Activated CD4-positive, alpha-beta memory T cell treated with anti-CD3 and anti-CD28 coated beads, Interleukin-2, amount 10 ng/mL, durations not matched to agents 7 days and 5 days (primary cell): ENCODE measurements around the gene ARHGAP40. TPM values are rescaled to one million over a fixed set of nuclear protein-coding genes. Genes with fewer than 3 reads are reported as not detected.
A peak's percentile ranks its signal among the peaks of the same experiment; 100 is the strongest.

ENCODE experiments used
- CTCF ChIA-PET: fragments of 350-600 bp; sonication (Branson Sonifier 250); formaldehyde crosslinking; loops from one replicate; lab custom pipeline; 2021; ENCODE audit warnings: antibody characterized with exemption, inconsistent platforms; lab: Charles Lee
- POLR2A ChIA-PET: fragments of 350-600 bp; sonication (Branson Sonifier 250); formaldehyde crosslinking; loops from one replicate; lab custom pipeline; 2021; ENCODE audit warnings: antibody characterized with exemption; lab: Charles Lee
- DNase-seq: peaks from one replicate; pipeline ENCODE4 v3.0.0-alpha.2; 2020
- H3K27ac Mint-ChIP-seq: one replicate; pipeline ENCODE4 v1.8.0; 2021; ENCODE audit warnings: mild to moderate bottlenecking, mixed read lengths
- H3K27me3 Mint-ChIP-seq: one replicate; pipeline ENCODE4 v1.8.0; 2021; ENCODE audit warnings: mixed read lengths
- H3K36me3 Mint-ChIP-seq: one replicate; pipeline ENCODE4 v1.8.0; 2021; ENCODE audit warnings: low read depth, mixed read lengths
- H3K4me1 Mint-ChIP-seq: one replicate; pipeline ENCODE4 v1.8.0; 2021; ENCODE audit warnings: mixed read lengths
- H3K4me3 Mint-ChIP-seq: one replicate; pipeline ENCODE4 v1.8.0; 2021; ENCODE audit warnings: mild to moderate bottlenecking, mixed read lengths
- H3K9me3 Mint-ChIP-seq: one replicate; pipeline ENCODE4 v1.8.0; 2021; ENCODE audit warnings: mixed read lengths
- total RNA-seq, 2 experiments: library from RNA; stranded (reverse); gene quantifications; one replicate each; pipeline ENCODE4 v1.2.3, GENCODE V29; 2021

Gene ARHGAP40
- total RNA-seq, 2 experiments from 2014 or later = not detected

GRCh38 chr20:38630727-38631126 lies 29.1 kb downstream of the ARHGAP40 start:
- Mint-ChIP-seq H3K27me3 (peaks cover 8% of the 10 kb centered on the region), H3K9me3 (no peaks in the 10 kb centered on the region), H3K4me3 (no peak overlapping the region), H3K36me3 (no peaks in the 10 kb centered on the region), H3K4me1 (no peaks in the 10 kb centered on the region), H3K27ac (no peak overlapping the region)
- ChIA-PET POLR2A (interaction anchor here (0.9 kb wide), 1 partner anchor 185 kb away, joined by 3 read pairs; no protein-coding TSS in a partner anchor), CTCF (interaction anchor here (0.7 kb wide), 1 partner anchor 391 kb away, joined by 4 read pairs; no protein-coding TSS in a partner anchor)
- no peak for DNase-seq

GRCh38 chr20:38631155-38632022 lies 29.8 kb downstream of the ARHGAP40 start:
- H3K9me3 Mint-ChIP-seq = no peaks in the 10 kb centered on the region
- H3K27me3 Mint-ChIP-seq = peaks cover 11% of the 10 kb centered on the region

GRCh38 chr20:38633577-38634093 lies 32.0 kb downstream of the ARHGAP40 start:
- Mint-ChIP-seq H3K36me3 (no peaks in the 10 kb centered on the region), H3K4me3 (no peak overlapping the region), H3K27me3 (peaks cover 15% of the 10 kb centered on the region), H3K4me1 (no peaks in the 10 kb centered on the region), H3K9me3 (no peaks in the 10 kb centered on the region), H3K27ac (no peak overlapping the region)
- CTCF ChIA-PET = interaction anchor here (0.9 to 1.9 kb wide), 6 partner anchors 9 to 118 kb away, joined by 3 to 7 read pairs (median 4); no protein-coding TSS in a partner anchor
- peak; percentile 57 for DNase-seq
- POLR2A ChIA-PET = no interaction called here

More at GRCh38 chr20:38631155-38632022, 29.8 kb downstream of the ARHGAP40 start:
- no peaks in the 10 kb centered on the region for H3K36me3 Mint-ChIP-seq
- ChIA-PET CTCF (interaction anchor here (0.7 kb wide), 2 partner anchors 10 to 390 kb away, joined by 3 to 4 read pairs; no protein-coding TSS in a partner anchor), POLR2A (interaction anchor here (0.9 kb wide), 1 partner anchor 185 kb away, joined by 3 read pairs; no protein-coding TSS in a partner anchor)
- H3K4me1 Mint-ChIP-seq = no peaks in the 10 kb centered on the region
- H3K27ac Mint-ChIP-seq = no peak overlapping the region
- H3K4me3 Mint-ChIP-seq = no peak overlapping the region
- no peak for DNase-seq

GRCh38 chr20:38635721-38636288 lies 34.2 kb downstream of the ARHGAP40 start:
- Mint-ChIP-seq H3K9me3 (no peaks in the 10 kb centered on the region), H3K4me1 (no peaks in the 10 kb centered on the region), H3K36me3 (no peaks in the 10 kb centered on the region), H3K27ac (no peak overlapping the region), H3K27me3 (peaks cover 22% of the 10 kb centered on the region), H3K4me3 (no peak overlapping the region)
- ChIA-PET POLR2A (no interaction called here), CTCF (interaction anchor here (0.6 kb wide), 1 partner anchor 97 kb away, joined by 3 read pairs; no protein-coding TSS in a partner anchor)
- DNase-seq = no peak

- POLR2A ChIA-PET = no interaction called here
- no peaks in the 10 kb centered on the region for H3K36me3 Mint-ChIP-seq
- no peak overlapping the region for H3K4me3 Mint-ChIP-seq
- CTCF ChIA-PET = interaction anchor here (0.5 kb wide), 1 partner anchor 9 kb away, joined by 3 read pairs; no protein-coding TSS in a partner anchor
- H3K4me1 Mint-ChIP-seq = no peaks in the 10 kb centered on the region
- H3K27me3 Mint-ChIP-seq = peaks cover 45% of the 10 kb centered on the region
- no peaks in the 10 kb centered on the region for H3K9me3 Mint-ChIP-seq
- no peak for DNase-seq
- H3K27ac Mint-ChIP-seq = no peak overlapping the region
Observed at GRCh38 chr20:38640521-38640920, 38.9 kb downstream of the ARHGAP40 start.

GRCh38 chr20:38642498-38642897 lies 40.9 kb downstream of the ARHGAP40 start:
- POLR2A ChIA-PET = interaction anchor here (0.7 kb wide), 1 partner anchor 115 kb away, joined by 3 read pairs; no protein-coding TSS in a partner anchor
- Mint-ChIP-seq H3K9me3 (no peaks in the 10 kb centered on the region), H3K27me3 (peaks cover 52% of the 10 kb centered on the region), H3K36me3 (no peaks in the 10 kb centered on the region), H3K4me1 (peaks cover 7% of the 10 kb centered on the region), H3K4me3 (no peak overlapping the region), H3K27ac (no peak overlapping the region)
- CTCF ChIA-PET = interaction anchor here (0.8 to 1.2 kb wide), 2 partner anchors 9 to 83 kb away, joined by 3 to 4 read pairs; no protein-coding TSS in a partner anchor
- DNase-seq = no peak

GRCh38 chr20:38644588-38645260 lies 43.1 kb downstream of the ARHGAP40 start:
- H3K9me3 Mint-ChIP-seq = no peaks in the 10 kb centered on the region
- DNase-seq = no peak
- no peak overlapping the region for H3K4me3 Mint-ChIP-seq
- H3K4me1 Mint-ChIP-seq = peaks cover 7% of the 10 kb centered on the region
- no peaks in the 10 kb centered on the region for H3K36me3 Mint-ChIP-seq
- no peak overlapping the region for H3K27ac Mint-ChIP-seq
- peaks cover 60% of the 10 kb centered on the region for H3K27me3 Mint-ChIP-seq
- ChIA-PET POLR2A (no interaction called here), CTCF (interaction anchor here (1.0 to 2.5 kb wide), 4 partner anchors 12 to 404 kb away, joined by 3 to 11 read pairs (median 4); no protein-coding TSS in a partner anchor)

GRCh38 chr20:38645351-38645750 lies 43.7 kb downstream of the ARHGAP40 start:
- CTCF ChIA-PET = interaction anchor here (0.9 to 2.5 kb wide), 5 partner anchors 12 to 403 kb away, joined by 3 to 11 read pairs (median 3); no protein-coding TSS in a partner anchor
- POLR2A ChIA-PET = no interaction called here

GRCh38 chr20:38645980-38646858 lies 44.6 kb downstream of the ARHGAP40 start:
- Mint-ChIP-seq H3K9me3 (no peaks in the 10 kb centered on the region), H3K27me3 (peaks cover 57% of the 10 kb centered on the region), H3K4me3 (peak overlapping the region; percentile 67), H3K27ac (no peak overlapping the region), H3K36me3 (no peaks in the 10 kb centered on the region), H3K4me1 (peaks cover 7% of the 10 kb centered on the region)
- DNase-seq = peak; percentile 92
- ChIA-PET POLR2A (no interaction called here), CTCF (interaction anchor here (0.6 to 2.5 kb wide), 7 partner anchors 104 to 402 kb away, joined by 3 to 11 read pairs (median 4); partner anchors contain the start of gene DHX35)

More at GRCh38 chr20:38645351-38645750, 43.7 kb downstream of the ARHGAP40 start:
- DNase-seq = no peak
- Mint-ChIP-seq H3K4me3 (no peak overlapping the region), H3K27me3 (peaks cover 60% of the 10 kb centered on the region), H3K27ac (no peak overlapping the region), H3K36me3 (no peaks in the 10 kb centered on the region), H3K9me3 (no peaks in the 10 kb centered on the region), H3K4me1 (peaks cover 7% of the 10 kb centered on the region)

- H3K27ac Mint-ChIP-seq = no peak overlapping the region
- POLR2A ChIA-PET = interaction anchor here (1.0 kb wide), 1 partner anchor 400 kb away, joined by 3 read pairs; no protein-coding TSS in a partner anchor
Observed at GRCh38 chr20:38649275-38649891, 47.8 kb downstream of the ARHGAP40 start.

GRCh38 chr20:38650010-38650409 lies 48.4 kb downstream of the ARHGAP40 start:
- Mint-ChIP-seq H3K9me3 (peaks cover 4% of the 10 kb centered on the region), H3K36me3 (no peaks in the 10 kb centered on the region), H3K27ac (no peak overlapping the region), H3K27me3 (peaks cover 40% of the 10 kb centered on the region), H3K4me1 (peaks cover 7% of the 10 kb centered on the region), H3K4me3 (no peak overlapping the region)
- POLR2A ChIA-PET = no interaction called here
- no peak for DNase-seq
- CTCF ChIA-PET = interaction anchor here (1.0 to 3.0 kb wide), 9 partner anchors 9 to 431 kb away, joined by 3 to 15 read pairs (median 3); no protein-coding TSS in a partner anchor

More at GRCh38 chr20:38649275-38649891, 47.8 kb downstream of the ARHGAP40 start:
- H3K4me3 Mint-ChIP-seq = no peak overlapping the region
- CTCF ChIA-PET = interaction anchor here (1.0 to 3.0 kb wide), 9 partner anchors 9 to 431 kb away, joined by 3 to 15 read pairs (median 3); no protein-coding TSS in a partner anchor
- no peaks in the 10 kb centered on the region for H3K36me3 Mint-ChIP-seq
- peak; percentile 20 for DNase-seq
- H3K27me3 Mint-ChIP-seq = peaks cover 45% of the 10 kb centered on the region
- H3K9me3 Mint-ChIP-seq = peaks cover 4% of the 10 kb centered on the region
- peaks cover 7% of the 10 kb centered on the region for H3K4me1 Mint-ChIP-seq
